T-cell (primary cell): Measurements from ENCODE around the gene HNRNPUL2. TPM values are rescaled to one million over a fixed set of nuclear protein-coding genes. Genes with fewer than 3 reads are reported as not detected.

ENCODE experiments used
- ATAC-seq, 4 experiments: fragments of 200-7000 bp in 3 of 4; fragments of 150-1000 bp in 1 of 4; cut with Tn5 transposase; replicated peaks in 1 of 4; 1 replicate in 3 of 4; 2 replicates in 1 of 4; pipeline ENCODE4 v1.10.0; 2021; ENCODE audit warnings: moderate library complexity in 3 of 4, mild to moderate bottlenecking in 2 of 4, moderate number of reproducible peaks in 1 of 4
- CTCF ChIA-PET, 2 donors: fragments of 300-600 bp; sonication (Branson Sonifier 250); formaldehyde crosslinking; loops; one replicate each; lab custom pipeline; 2022; ENCODE audit warnings: antibody characterized with exemption in 2 of 2; lab: Charles Lee
- POLR2A ChIA-PET, 2 donors: fragments of 300-600 bp; sonication (Branson Sonifier 250); formaldehyde crosslinking; loops; one replicate each; lab custom pipeline; 2022; ENCODE audit warnings: antibody characterized with exemption in 2 of 2; lab: Charles Lee
- DNase-seq, 35 experiments: peaks; one replicate each; pipeline versions ENCODE4 v3.0.0 to v3.0.0-alpha.2; 2013 to 2023
- H3K27ac ChIP-seq: one replicate; pipeline ENCODE4 v1.5.1; 2013; ENCODE audit warnings: low read length
- H3K27me3 ChIP-seq, 2 experiments: replicated peaks in 1 of 2; 1 replicate in 1 of 2; 2 replicates in 1 of 2; pipeline versions ENCODE4 v1.6.1 to v1.7.0; 2013; ENCODE audit warnings: low read length in 1 of 2, mixed read lengths in 1 of 2; ENCODE audit not compliant: control insufficient read depth in 2 of 2, insufficient read depth in 2 of 2; ENCODE audit errors: extremely low read depth in 1 of 2
- H3K36me3 ChIP-seq, 2 donors: 1 replicate in 1 of 2; 2 replicates in 1 of 2; pipeline versions ENCODE4 v1.6.1 to v1.7.0; 2013; ENCODE audit warnings: low read length in 1 of 2; ENCODE audit not compliant: control insufficient read depth in 2 of 2, insufficient read depth in 1 of 2; ENCODE audit errors: extremely low read depth in 1 of 2
- H3K4me1 ChIP-seq, 2 experiments: 1 replicate in 1 of 2; 2 replicates in 1 of 2; pipeline versions ENCODE4 v1.6.1 to v1.7.0; 2013; ENCODE audit warnings: low read length in 2 of 2, mixed read lengths in 1 of 2; ENCODE audit not compliant: insufficient read depth in 2 of 2, control insufficient read depth in 1 of 2; ENCODE audit errors: extremely low read depth in 1 of 2
- H3K4me3 ChIP-seq, 2 donors: 1 replicate in 1 of 2; 2 replicates in 1 of 2; pipeline versions ENCODE4 v1.5.1 to v1.7.0; 2013; ENCODE audit warnings: mild to moderate bottlenecking in 2 of 2, low read length in 1 of 2, moderate library complexity in 1 of 2; ENCODE audit not compliant: control insufficient read depth in 1 of 2; ENCODE audit errors: extremely low read depth in 1 of 2
- H3K9me3 ChIP-seq: 2 replicates; pipeline ENCODE4 v1.7.0; 2013
- H3K27ac Mint-ChIP-seq, 2 donors: one replicate each; pipeline ENCODE4 v1.8.0; 2020 to 2021; ENCODE audit warnings: mild to moderate bottlenecking in 2 of 2, mixed read lengths in 2 of 2
- H3K27me3 Mint-ChIP-seq, 2 donors: one replicate each; pipeline ENCODE4 v1.8.0; 2021 to 2022; ENCODE audit warnings: mixed read lengths in 2 of 2
- H3K36me3 Mint-ChIP-seq: one replicate; pipeline ENCODE4 v1.8.0; 2021; ENCODE audit warnings: mixed read lengths
- H3K4me1 Mint-ChIP-seq, 3 donors: one replicate each; pipeline ENCODE4 v1.8.0; 2020 to 2022; ENCODE audit warnings: mixed read lengths in 3 of 3, mild to moderate bottlenecking in 1 of 3
- H3K4me3 Mint-ChIP-seq, 3 donors: one replicate each; pipeline ENCODE4 v1.8.0; 2020 to 2022; ENCODE audit warnings: mild to moderate bottlenecking in 3 of 3, mixed read lengths in 3 of 3, moderate library complexity in 3 of 3
- H3K9me3 Mint-ChIP-seq, 3 donors: one replicate each; pipeline ENCODE4 v1.8.0; 2020 to 2022; ENCODE audit warnings: mixed read lengths in 3 of 3
- WGBS: methylation state at CpG from one replicate; pipeline ENCODE4 v1.1.5; 2013; ENCODE audit warnings: missing lambda C conversion rate; ENCODE audit not compliant: insufficient coverage; 5-methylcytosine and 5-hydroxymethylcytosine counted together
- total RNA-seq, 35 experiments: library from RNA in 6 of 35; stranded (reverse) in 6 of 35; fragments of 120-200 nt in 1 of 35; gene quantifications; one replicate each; pipeline versions ENCODE4 v1.2.1 to v1.2.4 and lab custom pipeline; 2013 to 2026

HNRNPUL2 gene
- total RNA-seq, result 10 to 100 TPM; 45.8 to 67.8 (median 62.7) TPM
- 35.1 TPM for total RNA-seq (2013)
- total RNA-seq (lab: John Stamatoyannopoulos, UW), result 12.5 to 42.9 (median 27.3) reads per million in 29 experiments

DNA sequence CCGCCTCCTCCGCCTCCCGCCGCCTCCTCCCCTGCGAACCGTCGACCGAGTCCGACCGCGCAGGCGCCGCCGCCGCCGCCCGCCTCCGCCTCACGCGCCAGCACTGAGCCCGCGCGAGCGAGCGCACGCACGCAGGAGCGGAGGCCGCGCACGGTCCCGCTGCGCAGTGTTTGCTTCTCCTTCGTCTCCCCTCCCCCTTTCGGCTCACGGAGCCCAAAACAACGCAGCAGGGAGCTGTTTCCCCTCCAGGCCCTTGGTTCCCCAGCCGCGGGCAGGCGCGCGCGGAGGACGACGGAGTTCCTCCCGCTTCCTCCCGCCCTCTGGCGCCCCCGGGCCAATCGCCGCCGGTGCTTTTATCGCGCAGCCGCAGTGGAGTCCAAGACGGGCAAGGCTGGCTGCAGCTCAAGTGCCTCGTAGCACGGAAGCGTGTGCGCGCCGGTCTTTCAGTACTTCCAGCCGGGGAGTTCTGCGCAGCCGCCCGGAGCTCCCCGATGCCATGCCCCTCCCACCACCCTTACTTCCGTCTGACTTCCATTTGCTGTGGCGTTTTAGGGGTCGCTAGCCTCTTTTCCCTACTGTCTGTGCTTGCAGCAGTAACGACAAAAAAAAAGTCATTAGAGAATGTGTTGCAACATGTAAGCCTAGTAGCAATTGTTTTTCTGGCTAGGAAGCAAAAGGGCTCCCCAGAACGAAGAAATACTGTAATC lies at the start of gene HNRNPUL2:
TSS of gene HNRNPUL2 (minus strand) at position 293 of the 707 bp plus-strand sequence. CDS start 301 bp downstream, outside the sequence.
- Histone ChIP-seq H3K27me3 (no peaks in the 10 kb centered on the region), H3K9me3 (no peaks in the 10 kb centered on the region), H3K27ac (peak within 1 kb of the TSS; percentile 94), H3K4me1 (peaks cover 20 to 43% of the 10 kb centered on the region in 2 experiments), H3K4me3 (peak within 1 kb of the TSS; percentile 86 to 95), H3K36me3 (peaks cover 4 to 34% of the 10 kb centered on the region in 2 donors)
- ATAC-seq (peak; percentile 77 to 84 (median 82)), DNase-seq (peak; percentile 96 to 100 (median 98))
- CTCF ChIA-PET, result interaction anchor here (0.6 to 2.8 kb wide), 17 partner anchors 9 to 1477 kb away, joined by 3 to 14 read pairs (median 3); partner anchors contain the start of genes C11orf98 (in 1 of the 2), CSKMT (in 1 of the 2), SLC3A2 (in 1 of the 2) and STX5 (in 1 of the 2)
- POLR2A ChIA-PET, result interaction anchor here (0.6 to 3.0 kb wide), 16 partner anchors 16 to 172 kb away, joined by 3 to 19 read pairs (median 4); partner anchors contain the start of genes C11orf98 (in 2 of the 2), CSKMT (in 2 of the 2), EEF1G (in 1 of the 2) and STX5 (in 1 of the 2)
- Mint-ChIP-seq H3K27me3 (no peaks in the 10 kb centered on the region), H3K4me1 (peaks cover 45 to 60% (median 56%) of the 10 kb centered on the region in 3 donors), H3K27ac (peak within 1 kb of the TSS; percentile 98 to 99), H3K36me3 (peaks cover 36% of the 10 kb centered on the region), H3K9me3 (no peaks in the 10 kb centered on the region), H3K4me3 (peak within 1 kb of the TSS; percentile 95 to 98 (median 98))
- WGBS, result under 1% methylated on average over 45 of the region's 72 CpGs

DNA sequence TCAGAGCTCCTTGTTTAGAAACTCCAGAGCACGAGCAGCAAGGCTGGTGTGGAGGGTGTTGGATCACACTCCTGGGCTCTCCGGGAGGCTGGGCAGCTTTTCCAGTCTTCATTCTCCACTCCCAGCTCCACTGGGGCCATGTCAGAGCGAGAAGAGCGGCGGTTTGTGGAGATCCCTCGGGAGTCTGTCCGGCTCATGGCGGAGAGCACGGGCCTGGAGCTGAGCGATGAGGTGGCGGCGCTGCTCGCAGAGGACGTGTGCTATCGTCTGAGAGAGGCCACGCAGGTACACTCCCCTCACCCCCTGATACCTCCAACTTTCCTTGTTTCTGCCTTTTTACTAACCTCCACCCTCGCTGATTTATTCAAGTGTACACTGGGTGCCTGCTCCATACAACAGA lies 48.4 kb upstream of the HNRNPUL2 start:
- 98% methylated on average over 11 of the region's 17 CpGs for WGBS
- H3K4me3 ChIP-seq, result no peak overlapping the region
- H3K9me3 ChIP-seq, result no peaks in the 10 kb centered on the region
- H3K27ac Mint-ChIP-seq, result no peak overlapping the region
- ATAC-seq (no peak), DNase-seq (no peak)
- ChIA-PET CTCF (interaction anchor here (0.5 to 0.7 kb wide), 3 partner anchors 45 to 91 kb away, joined by 3 to 4 read pairs (median 3); no protein-coding TSS in a partner anchor), POLR2A (interaction anchor here (0.5 to 0.7 kb wide), 5 partner anchors 19 to 184 kb away, joined by 3 to 8 read pairs (median 3); partner anchors contain the start of gene TUT1 (in 1 of the 2))
- no peak overlapping the region for H3K27ac ChIP-seq
- no peaks in the 10 kb centered on the region for H3K27me3 ChIP-seq
- H3K36me3 Mint-ChIP-seq, result peaks cover 20% of the 10 kb centered on the region
- peaks cover 13 to 21% (median 16%) of the 10 kb centered on the region in 3 donors for H3K4me1 Mint-ChIP-seq
- H3K36me3 ChIP-seq, result peaks cover 12 to 20% of the 10 kb centered on the region in 2 donors
- H3K9me3 Mint-ChIP-seq, result no peaks in the 10 kb centered on the region
- no peaks in the 10 kb centered on the region for H3K27me3 Mint-ChIP-seq
- no peak overlapping the region for H3K4me3 Mint-ChIP-seq
- H3K4me1 ChIP-seq, result peaks cover 5 to 24% of the 10 kb centered on the region in 2 experiments

DNA sequence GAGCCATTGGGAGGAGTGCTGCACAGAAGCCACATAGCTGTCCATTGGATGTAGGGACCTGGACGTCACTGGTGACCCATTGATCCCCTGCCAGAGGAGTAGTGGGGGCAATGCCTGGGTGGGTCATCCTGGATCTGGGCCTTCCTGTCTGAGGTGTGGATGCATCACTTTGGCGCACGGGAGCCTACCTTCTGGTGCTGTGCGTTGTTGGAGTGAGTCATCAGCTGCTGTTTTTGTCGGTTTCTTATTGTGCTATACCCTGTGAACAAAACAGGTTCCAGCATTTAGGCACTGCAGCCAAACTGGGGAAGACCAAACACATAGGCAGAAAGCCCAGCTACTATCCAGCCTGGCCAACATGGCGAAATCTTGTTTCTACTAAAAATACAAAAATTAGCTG lies 47.1 kb upstream of the HNRNPUL2 start:
- H3K27ac ChIP-seq, result no peak overlapping the region
- H3K9me3 ChIP-seq, result no peaks in the 10 kb centered on the region
- H3K27me3 ChIP-seq, result no peaks in the 10 kb centered on the region
- H3K36me3 ChIP-seq, result peaks cover 12 to 20% of the 10 kb centered on the region in 2 donors
- H3K4me3 Mint-ChIP-seq, result no peak overlapping the region
- no peaks in the 10 kb centered on the region for H3K27me3 Mint-ChIP-seq
- peaks cover 8 to 35% of the 10 kb centered on the region in 2 experiments for H3K4me1 ChIP-seq
- peaks cover 24 to 33% (median 27%) of the 10 kb centered on the region in 3 donors for H3K4me1 Mint-ChIP-seq
- POLR2A ChIA-PET, result interaction anchor here in 1 of 2 donors (0.7 kb wide), 1 partner anchor 33 kb away, joined by 8 read pairs; no protein-coding TSS in a partner anchor
- no peak overlapping the region for H3K4me3 ChIP-seq
- DNase-seq, result no peak
- H3K9me3 Mint-ChIP-seq, result no peaks in the 10 kb centered on the region
- H3K27ac Mint-ChIP-seq, result no peak overlapping the region
- H3K36me3 Mint-ChIP-seq, result peaks cover 20% of the 10 kb centered on the region
- WGBS, result 92% methylated on average over 4 of the region's 6 CpGs
- CTCF ChIA-PET, result interaction anchor here (0.6 to 1.1 kb wide), 5 partner anchors 12 to 194 kb away, joined by 3 to 9 read pairs (median 5); no protein-coding TSS in a partner anchor
- ATAC-seq, result no peak

DNA sequence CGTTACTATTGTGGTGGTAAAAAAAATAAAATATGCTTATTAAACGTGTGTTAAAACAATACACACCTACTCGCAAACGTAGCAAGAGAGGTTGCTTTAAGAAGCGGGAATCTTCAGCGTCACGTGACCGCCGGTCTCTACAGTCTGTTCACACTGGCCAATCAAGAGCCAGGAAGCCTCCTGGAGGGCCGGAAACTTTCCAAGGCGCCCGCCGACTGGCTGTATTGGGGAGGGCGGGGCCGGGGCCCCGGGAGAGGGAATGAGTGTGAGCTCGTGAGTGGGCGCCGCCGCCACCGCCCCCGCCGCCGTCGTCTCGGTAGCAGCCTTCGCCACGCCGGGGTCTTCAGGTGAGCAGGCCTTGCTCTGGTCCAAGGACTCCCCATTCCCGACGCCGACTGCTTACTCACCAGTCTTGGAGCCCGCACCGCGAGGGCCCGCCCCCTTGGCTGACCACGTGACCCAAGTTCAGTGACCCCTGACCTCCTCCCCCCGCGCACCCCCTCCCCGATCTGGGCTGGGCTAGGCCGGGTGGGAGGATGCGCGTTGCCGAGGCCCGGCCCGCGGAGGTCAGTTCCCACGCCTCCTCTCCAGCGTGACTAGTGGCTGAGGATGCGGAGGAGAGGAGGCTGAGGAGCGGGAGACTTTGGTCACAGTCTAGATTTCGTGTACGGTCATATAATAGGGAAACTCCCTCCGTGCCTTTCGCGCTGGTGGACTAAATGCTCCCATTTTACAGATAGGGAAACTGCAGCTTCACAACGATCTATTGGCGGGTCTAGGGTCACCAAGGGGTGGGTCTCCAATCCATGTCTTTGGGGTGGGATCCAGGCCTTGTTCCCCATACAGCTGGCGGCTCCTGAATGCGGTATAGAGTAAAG lies 44.1 kb upstream of the HNRNPUL2 start, which contains the start of gene TAF6L:
TSS of gene TAF6L (plus strand) at position 253 of the 878 bp plus-strand sequence. CDS start 4,388 bp downstream, outside the sequence.
- peak within 1 kb of the TSS; percentile 88 to 94 (median 92) for H3K4me3 Mint-ChIP-seq
- no peaks in the 10 kb centered on the region for H3K9me3 Mint-ChIP-seq
- Histone ChIP-seq H3K4me3 (peak within 1 kb of the TSS; percentile 67 to 82), H3K4me1 (peaks cover 8 to 26% of the 10 kb centered on the region in 2 experiments), H3K27me3 (no peaks in the 10 kb centered on the region), H3K9me3 (no peaks in the 10 kb centered on the region), H3K36me3 (peaks cover 4 to 23% of the 10 kb centered on the region in 2 donors), H3K27ac (peak within 1 kb of the TSS; percentile 77)
- peaks cover 11% of the 10 kb centered on the region for H3K36me3 Mint-ChIP-seq
- DNase-seq (peak; percentile 71 to 91 (median 82)), ATAC-seq (peak; percentile 85 to 89 (median 89))
- H3K27ac Mint-ChIP-seq, result peak within 1 kb of the TSS; percentile 94 to 95
- CTCF ChIA-PET, result interaction anchor here (0.5 to 2.6 kb wide), 9 partner anchors 10 to 110 kb away, joined by 3 to 9 read pairs (median 4); partner anchors contain the start of genes POLR2G (in 2 of the 2), TMEM223 (in 1 of the 2) and ZBTB3 (in 1 of the 2)
- POLR2A ChIA-PET, result interaction anchor here (0.5 to 1.0 kb wide), 9 partner anchors 15 to 166 kb away, joined by 3 to 11 read pairs (median 4); no protein-coding TSS in a partner anchor
- H3K27me3 Mint-ChIP-seq, result no peaks in the 10 kb centered on the region
- WGBS, result under 1% methylated on average over 30 of the region's 60 CpGs
- peaks cover 21 to 28% (median 27%) of the 10 kb centered on the region in 3 donors for H3K4me1 Mint-ChIP-seq

DNA sequence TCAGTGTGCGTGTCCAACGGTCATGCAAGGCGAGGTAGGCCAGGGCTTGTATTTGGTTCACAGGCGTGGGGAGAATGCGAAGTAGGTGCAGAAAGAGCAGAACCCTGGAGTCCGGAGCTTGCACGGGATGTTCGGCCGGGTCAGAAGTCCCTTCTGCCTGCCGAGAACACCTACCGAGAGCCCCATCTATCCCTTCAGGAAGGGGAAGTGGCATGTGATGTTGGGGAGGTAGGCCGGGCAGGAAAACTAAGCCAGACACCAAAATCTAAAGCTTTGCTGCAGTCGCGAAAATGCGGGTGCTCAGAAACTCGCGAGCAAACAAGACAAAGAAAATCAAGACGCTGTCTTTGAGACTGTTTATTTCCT lies 43.5 kb upstream of the HNRNPUL2 start:
- Mint-ChIP-seq H3K27ac (peak overlapping the region; percentile 94 to 95), H3K9me3 (no peaks in the 10 kb centered on the region), H3K36me3 (peaks cover 15% of the 10 kb centered on the region), H3K27me3 (no peaks in the 10 kb centered on the region), H3K4me3 (peak overlapping the region; percentile 88 to 94 (median 92)), H3K4me1 (peaks cover 21 to 28% (median 27%) of the 10 kb centered on the region in 3 donors)
- H3K4me1 ChIP-seq, result peaks cover 8 to 26% of the 10 kb centered on the region in 2 experiments
- peak in 3 of 4 experiments; percentile 3 to 8 (median 6) for ATAC-seq
- peak overlapping the region; percentile 67 to 82 for H3K4me3 ChIP-seq
- ChIA-PET POLR2A (interaction anchor here in 1 of 2 donors (0.6 to 1.0 kb wide), 2 partner anchors 39 to 85 kb away, joined by 3 to 4 read pairs; no protein-coding TSS in a partner anchor), CTCF (interaction anchor here (0.5 to 2.6 kb wide), 7 partner anchors 9 to 86 kb away, joined by 3 to 9 read pairs (median 3); partner anchors contain the start of genes POLR2G (in 2 of the 2), TMEM223 (in 1 of the 2) and ZBTB3 (in 1 of the 2))
- DNase-seq, result peak in 4 of 35 experiments; percentile 15 to 32 (median 16)
- H3K9me3 ChIP-seq, result no peaks in the 10 kb centered on the region
- H3K27me3 ChIP-seq, result no peaks in the 10 kb centered on the region
- H3K36me3 ChIP-seq, result peaks cover 4 to 25% of the 10 kb centered on the region in 2 donors
- WGBS, result 2% methylated on average over 6 of the region's 18 CpGs
- peak overlapping the region; percentile 77 for H3K27ac ChIP-seq
